ENCODE measurements around the gene TPBG. TPM values are rescaled to one million over a fixed set of nuclear protein-coding genes. Genes with fewer than 3 reads are reported as not detected.
"Not testable (repeated sequence)": the region's sequence is repeated elsewhere in the genome, so short reads cannot be mapped to it uniquely, and the experiment has no call there.

The TPBG gene
- polyA plus RNA-seq, 3 donors: 0.39 to 0.52 TPM; not detected in 1

DNA sequence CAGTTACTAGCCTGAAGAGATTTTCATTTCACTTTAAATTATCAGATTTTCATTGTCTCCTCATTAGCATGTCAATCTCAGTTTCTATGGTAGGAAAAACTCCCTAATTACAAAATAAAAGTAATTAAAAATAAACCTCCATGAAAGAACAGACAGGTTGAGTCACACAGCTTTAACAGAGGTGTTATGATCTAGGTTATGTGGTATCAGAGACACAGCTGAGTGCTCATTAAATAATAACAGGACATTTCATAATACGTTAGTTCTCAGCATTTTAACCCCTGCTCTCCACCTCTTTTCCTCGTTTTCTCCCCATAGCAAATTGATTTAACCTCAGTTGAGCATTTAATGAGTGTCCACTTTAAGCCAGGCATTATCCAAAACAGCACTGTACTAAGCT, 21.9 kb downstream of the TPBG start:
- Mint-ChIP-seq H3K4me1 (no peaks in the 10 kb centered on the region), H3K27ac (no peak overlapping the region), H3K27me3 (ENCODE audit: low read depth in 3 of 3) (no peaks in the 10 kb centered on the region), H3K36me3 (no peaks in the 10 kb centered on the region), H3K4me3 (no peak overlapping the region), H3K9me3 (peaks cover 0 to 1% (median 0%) of the 10 kb centered on the region in 7 donors)
- WGBS (ENCODE audit: insufficient coverage): 76% methylated on average over 2 of the region's 2 CpGs
- Histone ChIP-seq H2AFZ (ENCODE audit: insufficient read depth, low read depth, low read length, poor library complexity, severe bottlenecking) (no peak overlapping the region), H3K36me3 (replicated peaks in 1 of 2; ENCODE audit: control insufficient read depth in 1 of 2, insufficient read depth in 2 of 2, low read length in 2 of 2) (no peaks in the 10 kb centered on the region), H3K27ac (ENCODE audit: low read depth in 1 of 2, low read length in 2 of 2) (no peak overlapping the region), H3K4me1 (ENCODE audit: control insufficient read depth in 1 of 2, insufficient read depth in 2 of 2, low read length in 2 of 2) (no peaks in the 10 kb centered on the region), H4K20me1 (ENCODE audit: insufficient read depth, low read length) (no peaks in the 10 kb centered on the region), H3K4me3 (replicated peaks in 1 of 3; ENCODE audit: low read depth in 2 of 3, low read length in 3 of 3) (no peak overlapping the region), H3K9ac (ENCODE audit: insufficient read depth, low read length, poor library complexity, severe bottlenecking) (no peak overlapping the region), H3K4me2 (replicated peaks; ENCODE audit: extremely low read depth, low read length, poor library complexity, severe bottlenecking) (no peak overlapping the region), H3K79me2 (ENCODE audit: insufficient read depth, low read length) (no peaks in the 10 kb centered on the region), H3K9me3 (replicated peaks in 1 of 2; ENCODE audit: control insufficient read depth in 1 of 2, insufficient read depth in 1 of 2, low read length in 2 of 2) (no peaks in the 10 kb centered on the region), H3K27me3 (ENCODE audit: control insufficient read depth in 2 of 2, insufficient read depth in 2 of 2, low read length in 2 of 2) (no peaks in the 10 kb centered on the region)
- intact Hi-C loops (cut with micrococcal nuclease): no loop called here
- no peak for TF ChIP-seq CTCF (IDR thresholded peaks at IDR 0.05)
- DNase-seq: no peak

DNA sequence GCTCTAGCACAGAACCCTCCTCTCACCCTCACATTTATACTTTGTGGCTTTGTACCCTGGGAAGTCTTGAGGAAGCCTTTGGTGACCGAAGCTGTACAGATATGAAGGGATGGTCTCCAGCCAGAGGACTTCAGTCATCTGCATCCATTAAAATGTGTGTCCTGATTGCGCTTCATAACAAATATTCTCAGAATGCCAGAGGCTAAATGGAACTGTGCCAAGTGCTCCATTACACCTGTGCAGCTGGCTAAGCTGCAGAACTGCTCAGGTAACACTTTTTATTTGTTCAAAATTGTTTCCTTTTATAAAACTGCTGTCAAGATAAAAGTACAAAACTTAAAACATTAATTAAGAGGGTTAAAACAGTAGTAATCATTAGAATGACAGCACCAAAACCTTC, 22.3 kb downstream of the TPBG start:
- no peak for TF ChIP-seq CTCF (IDR thresholded peaks at IDR 0.05)
- H3K27ac Mint-ChIP-seq: no peak overlapping the region
- Histone ChIP-seq H3K4me3 (replicated peaks in 1 of 3; ENCODE audit: low read depth in 2 of 3, low read length in 3 of 3) (no peak overlapping the region), H3K4me1 (ENCODE audit: control insufficient read depth in 1 of 2, insufficient read depth in 2 of 2, low read length in 2 of 2) (no peaks in the 10 kb centered on the region), H4K20me1 (ENCODE audit: insufficient read depth, low read length) (no peaks in the 10 kb centered on the region), H2AFZ (ENCODE audit: insufficient read depth, low read depth, low read length, poor library complexity, severe bottlenecking) (no peak overlapping the region), H3K9ac (ENCODE audit: insufficient read depth, low read length, poor library complexity, severe bottlenecking) (no peak overlapping the region), H3K27me3 (ENCODE audit: control insufficient read depth in 2 of 2, insufficient read depth in 2 of 2, low read length in 2 of 2) (no peaks in the 10 kb centered on the region), H3K4me2 (replicated peaks; ENCODE audit: extremely low read depth, low read length, poor library complexity, severe bottlenecking) (no peak overlapping the region), H3K27ac (ENCODE audit: low read depth in 1 of 2, low read length in 2 of 2) (no peak overlapping the region), H3K36me3 (replicated peaks in 1 of 2; ENCODE audit: control insufficient read depth in 1 of 2, insufficient read depth in 2 of 2, low read length in 2 of 2) (no peaks in the 10 kb centered on the region), H3K9me3 (replicated peaks in 1 of 2; ENCODE audit: control insufficient read depth in 1 of 2, insufficient read depth in 1 of 2, low read length in 2 of 2) (no peaks in the 10 kb centered on the region), H3K79me2 (ENCODE audit: insufficient read depth, low read length) (no peaks in the 10 kb centered on the region)
- intact Hi-C loops (cut with micrococcal nuclease): no loop called here
- H3K4me3 Mint-ChIP-seq: no peak overlapping the region
- no peaks in the 10 kb centered on the region for H3K4me1 Mint-ChIP-seq
- no peaks in the 10 kb centered on the region for H3K27me3 Mint-ChIP-seq (ENCODE audit: low read depth in 3 of 3)
- H3K36me3 Mint-ChIP-seq: no peaks in the 10 kb centered on the region
- WGBS (ENCODE audit: insufficient coverage): 80% methylated on average over 1 of the region's 2 CpGs
- no peak for DNase-seq
- H3K9me3 Mint-ChIP-seq: peaks cover 0 to 1% (median 0%) of the 10 kb centered on the region in 7 donors

GRCh38 chr6:82394770-82395169, 31.2 kb downstream of the TPBG start:
- H3K4me1 Mint-ChIP-seq; H3K27me3 ChIP-seq (ENCODE audit: control insufficient read depth in 2 of 2, insufficient read depth in 2 of 2, low read length in 2 of 2); H3K27me3 Mint-ChIP-seq (ENCODE audit: low read depth in 3 of 3); H3K27ac Mint-ChIP-seq; DNase-seq; H3K4me1 ChIP-seq (ENCODE audit: control insufficient read depth in 1 of 2, insufficient read depth in 2 of 2, low read length in 2 of 2); H3K9me3 ChIP-seq (replicated peaks in 1 of 2; ENCODE audit: control insufficient read depth in 1 of 2, insufficient read depth in 1 of 2, low read length in 2 of 2); H3K79me2 ChIP-seq (ENCODE audit: insufficient read depth, low read length); H3K36me3 Mint-ChIP-seq; H3K4me2 ChIP-seq (replicated peaks; ENCODE audit: extremely low read depth, low read length, poor library complexity, severe bottlenecking); H3K9ac ChIP-seq (ENCODE audit: insufficient read depth, low read length, poor library complexity, severe bottlenecking); H3K4me3 ChIP-seq (replicated peaks in 1 of 3; ENCODE audit: low read depth in 2 of 3, low read length in 3 of 3); H3K9me3 Mint-ChIP-seq; intact Hi-C loops (cut with micrococcal nuclease); H3K36me3 ChIP-seq (replicated peaks in 1 of 2; ENCODE audit: control insufficient read depth in 1 of 2, insufficient read depth in 2 of 2, low read length in 2 of 2); H3K4me3 Mint-ChIP-seq; H4K20me1 ChIP-seq (ENCODE audit: insufficient read depth, low read length); H2AFZ ChIP-seq (ENCODE audit: insufficient read depth, low read depth, low read length, poor library complexity, severe bottlenecking); H3K27ac ChIP-seq (ENCODE audit: low read depth in 1 of 2, low read length in 2 of 2): not testable (repeated sequence)
- WGBS (ENCODE audit: insufficient coverage): 100% methylated on average over 2 of the region's 15 CpGs

All from CD14-positive monocyte (primary cell).